ENCODE results near the gene AMH.

The AMH gene

DNA sequence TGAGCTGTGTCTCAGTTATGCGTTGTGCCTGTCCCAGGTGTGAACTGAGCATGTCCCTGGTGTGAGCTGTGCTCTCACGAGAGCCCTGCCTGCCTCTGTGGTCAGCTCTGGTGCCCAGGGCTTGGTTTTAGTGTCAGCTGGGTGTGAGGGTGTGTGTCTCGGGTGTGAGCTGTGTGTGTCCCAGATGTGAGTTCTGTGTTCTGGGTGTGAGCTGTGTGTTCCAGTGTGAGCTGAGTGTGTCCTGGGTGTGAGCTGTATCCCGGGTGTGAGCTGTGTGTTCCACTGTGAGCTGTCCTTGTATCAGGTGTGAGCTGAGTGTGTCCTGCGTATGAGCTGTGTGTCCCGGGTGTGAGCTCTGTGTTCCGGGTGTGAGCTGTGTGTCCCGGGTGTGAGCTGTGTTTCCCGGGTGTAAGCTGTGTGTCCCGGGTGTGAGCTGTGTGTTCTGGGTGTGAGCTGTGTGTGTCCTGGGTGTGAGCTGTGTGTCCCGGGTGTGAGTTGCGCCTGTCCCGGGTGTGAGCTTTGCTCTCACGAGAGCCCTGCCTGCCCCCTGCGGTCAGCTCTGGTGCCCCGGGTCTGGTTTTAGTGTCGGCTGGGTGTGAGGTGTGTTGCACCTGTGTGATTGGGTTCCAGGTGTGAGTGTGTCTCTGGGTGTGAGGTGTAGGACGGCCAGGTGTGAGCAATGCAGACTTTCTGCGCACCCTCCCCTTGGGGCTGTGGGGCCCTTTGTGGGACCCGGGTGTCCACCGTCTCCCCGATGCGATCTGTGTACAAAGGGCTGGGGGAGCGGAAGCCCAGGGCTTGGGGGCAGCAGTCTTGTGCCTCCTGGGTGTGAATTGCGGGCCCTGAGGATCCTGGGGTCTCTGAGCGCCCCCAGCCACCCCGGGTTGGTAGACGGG, 39.9 kb downstream of the AMH start:
- DNase-seq: no peak

DNA sequence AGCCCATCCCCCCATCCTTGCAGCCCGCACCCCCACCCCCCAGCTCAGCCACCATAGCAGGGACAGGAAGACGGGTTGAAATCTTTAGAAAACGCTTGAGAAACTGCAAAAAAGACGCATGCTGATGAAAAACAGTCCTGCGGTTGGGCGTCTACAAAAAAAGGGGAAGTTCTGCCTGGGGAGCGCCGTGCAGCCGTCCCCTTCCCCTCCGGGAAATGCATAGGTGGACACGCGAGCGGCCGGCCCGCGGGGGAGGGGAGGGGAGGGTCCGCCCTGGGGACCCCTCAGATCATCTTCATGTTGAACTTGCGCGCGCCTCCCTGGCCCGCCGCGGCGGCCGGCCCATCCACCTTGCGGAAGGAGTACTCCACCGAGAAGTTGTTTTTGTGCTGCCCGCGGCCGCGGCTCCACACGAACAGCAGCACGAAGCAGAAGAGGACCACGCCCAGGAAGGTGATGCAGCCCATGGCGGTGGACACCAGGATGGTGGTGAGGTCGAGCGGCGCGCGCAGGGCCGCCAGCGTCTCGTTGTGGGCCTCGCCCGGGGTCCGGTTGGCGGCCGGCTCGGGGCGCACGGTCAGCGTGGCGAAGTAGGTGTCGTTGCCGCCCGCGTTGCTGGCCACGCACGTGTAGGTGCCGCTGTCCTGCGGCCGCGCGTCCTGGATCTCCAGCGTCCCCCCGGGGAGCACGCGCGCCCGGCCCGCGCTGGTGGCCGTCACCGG, 40.8 kb downstream of the AMH start:
- no peak for DNase-seq

DNA sequence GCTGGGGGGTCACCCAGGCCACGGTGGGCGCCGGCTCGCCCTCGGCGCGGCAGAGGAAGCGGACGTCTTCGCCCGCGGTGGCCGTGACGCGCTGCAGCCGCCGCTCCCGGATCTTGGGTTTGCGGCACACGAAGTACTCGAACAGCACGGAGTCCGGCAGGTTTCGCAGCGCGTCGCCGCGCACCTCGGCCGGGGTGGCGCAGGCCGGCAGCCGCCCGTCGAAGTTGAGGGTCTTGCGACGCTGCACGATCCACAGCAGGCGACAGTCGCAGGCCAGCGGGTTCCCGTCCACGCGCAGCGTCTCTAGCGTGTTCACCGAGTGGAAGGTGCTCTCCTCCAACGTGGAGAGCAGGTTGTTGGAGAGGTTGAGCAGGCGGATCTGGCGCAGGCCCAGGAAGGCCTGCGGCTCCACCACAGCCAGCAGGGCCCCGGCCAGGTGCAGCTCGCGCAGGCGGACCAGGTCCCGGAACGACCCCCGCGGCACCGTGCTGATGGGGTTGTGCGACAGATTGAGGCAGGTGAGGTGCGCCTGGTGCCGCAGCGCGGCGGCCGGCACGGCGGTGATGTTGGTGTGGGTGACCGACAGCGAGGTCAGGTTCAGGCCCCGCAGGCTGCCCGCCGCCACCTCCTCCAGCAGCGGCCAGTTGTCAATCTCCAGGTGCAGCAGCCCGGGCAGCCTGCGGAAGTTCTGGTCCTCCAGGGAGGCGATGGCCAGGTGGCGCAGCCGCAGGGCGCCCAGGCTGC, 41.5 kb downstream of the AMH start:
- no peak for DNase-seq

DNA sequence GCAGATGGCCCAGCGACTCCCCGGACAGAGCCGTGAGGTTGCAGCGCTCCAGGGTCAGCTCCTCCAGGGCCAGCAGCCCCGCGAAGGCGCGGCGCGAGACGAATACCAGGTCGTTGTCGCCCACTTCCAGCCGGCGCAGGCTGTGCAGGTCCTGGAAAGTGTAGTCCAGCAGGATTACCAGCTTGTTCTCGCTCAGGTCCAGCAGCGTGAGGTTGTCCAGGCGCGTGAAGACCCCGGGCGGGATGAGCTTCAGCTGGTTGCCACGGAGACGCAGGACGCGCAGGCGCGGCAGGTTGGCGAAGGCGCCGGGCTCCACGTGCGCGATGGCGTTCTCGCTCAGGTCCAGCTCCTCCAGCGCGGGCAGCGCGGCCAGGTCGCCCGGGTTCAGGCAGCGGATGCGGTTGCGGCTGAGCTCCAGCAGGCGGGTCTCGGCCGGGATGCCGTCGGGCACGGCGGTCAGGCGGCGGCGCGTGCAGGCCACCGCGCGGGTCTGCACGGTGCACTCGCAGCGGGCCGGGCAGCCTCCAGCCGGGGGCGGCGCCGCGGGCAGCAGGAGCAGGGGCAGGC, 42.1 kb downstream of the AMH start:
- DNase-seq: no peak

DNA sequence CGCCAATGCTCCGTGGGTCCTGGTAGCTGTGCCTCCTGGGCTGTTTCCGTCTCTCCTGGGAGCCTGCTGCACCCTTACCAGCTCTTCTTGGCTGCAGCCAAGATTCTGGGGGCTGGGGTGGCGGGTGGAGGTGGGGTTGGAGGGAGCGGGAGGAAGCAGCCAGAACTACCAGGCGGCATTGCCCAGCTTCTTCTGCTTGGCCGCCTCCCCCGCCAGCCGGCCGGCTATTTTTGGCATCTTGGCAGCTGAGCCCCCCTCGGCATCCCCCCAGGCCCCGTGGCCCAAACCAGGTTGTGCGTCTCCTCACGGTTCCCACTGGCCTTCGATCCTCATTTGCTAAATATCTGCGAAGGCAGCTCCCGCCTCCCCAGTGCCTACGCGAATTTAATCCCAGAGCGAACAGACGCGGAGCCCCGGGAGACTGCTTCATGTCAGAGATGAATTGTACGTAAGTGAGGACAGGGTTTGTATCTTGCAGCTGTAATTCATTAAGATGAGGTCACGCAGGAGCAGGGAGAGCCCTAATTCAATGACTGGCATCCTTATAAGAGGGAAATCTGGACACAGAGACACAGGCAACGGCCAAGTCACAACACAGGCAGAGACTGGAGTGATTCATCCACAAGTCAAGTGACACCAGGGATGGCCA, 45.7 kb downstream of the AMH start:
- DNase-seq: peak; percentile 33

DNA sequence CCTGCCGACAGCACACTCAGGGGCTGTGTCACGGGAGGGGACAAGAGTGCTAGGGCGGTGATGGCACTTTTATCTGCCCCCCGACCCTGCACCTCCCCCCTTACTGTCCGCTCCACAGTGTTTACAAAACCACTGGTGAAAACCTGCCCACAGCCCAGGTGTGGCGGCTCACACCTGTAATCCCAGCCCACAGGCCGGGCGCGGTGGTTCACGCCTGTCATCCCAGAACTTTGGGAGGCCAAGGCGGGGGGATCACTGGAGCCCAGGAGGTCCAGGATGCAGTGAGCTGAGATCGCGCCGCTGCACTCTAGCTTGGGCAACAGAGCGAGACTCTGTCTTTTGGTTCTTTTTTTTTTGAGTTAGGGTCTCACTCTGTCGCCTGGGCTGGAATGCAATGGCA, 47.0 kb downstream of the AMH start:
- DNase-seq: no peak

DNA sequence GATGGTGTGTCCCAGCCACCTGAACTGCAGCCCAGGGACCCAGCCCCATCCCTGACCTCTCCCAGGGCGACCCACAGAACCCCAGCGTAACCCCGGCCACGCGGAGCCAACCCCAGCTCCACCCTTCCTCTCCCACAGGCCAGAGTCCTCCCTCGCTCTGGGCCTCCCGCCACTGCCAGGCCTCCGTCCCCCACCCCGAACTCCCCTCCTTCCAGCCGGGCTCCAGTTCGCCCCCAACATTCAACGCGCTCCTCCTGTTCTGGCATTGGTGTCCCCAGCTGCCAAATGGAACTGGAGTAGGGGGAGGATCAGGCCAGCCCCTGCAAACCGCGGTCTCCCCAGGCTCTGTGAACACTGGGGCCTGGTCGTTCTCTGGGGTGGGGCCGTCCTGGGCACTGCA, 51.4 kb downstream of the AMH start:
- no peak for DNase-seq
